ENCODE data around the gene HDAC8.

The HDAC8 gene

GRCh38 chrX:72479324-72480274, 93.0 kb downstream of the HDAC8 start:
- DNase-seq (ENCODE audit: low read depth), result no peak
- TF ChIP-seq CTCF (conservative IDR thresholded peaks at IDR 0.05; ENCODE audit: low read depth, low read length), result no peak
- no peak overlapping the region for H3K4me3 ChIP-seq (ENCODE audit: low read depth, low read length)

DNA sequence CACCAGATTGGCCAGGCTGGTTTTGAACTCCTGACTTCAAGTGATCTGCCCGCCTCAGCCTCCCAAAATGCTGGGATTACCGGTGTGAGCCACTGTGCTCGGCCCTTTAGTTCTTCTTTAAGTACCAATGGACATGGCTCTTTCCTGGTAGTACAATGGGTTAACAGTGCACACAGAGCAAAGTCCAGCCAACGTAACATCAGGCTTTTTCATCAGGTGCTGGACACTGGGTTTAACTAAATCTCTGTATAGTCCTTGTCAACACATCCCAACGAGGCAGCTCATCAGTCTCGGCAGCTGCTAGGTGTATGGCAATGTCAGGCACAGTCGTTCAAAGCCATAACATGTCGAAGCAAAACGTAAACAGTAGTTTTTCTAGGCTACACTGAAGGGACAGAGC, 93.8 kb downstream of the HDAC8 start:
- no peak overlapping the region for H3K4me3 ChIP-seq (ENCODE audit: low read depth, low read length)
- no peak for TF ChIP-seq CTCF (conservative IDR thresholded peaks at IDR 0.05; ENCODE audit: low read depth, low read length)
- no peak for DNase-seq (ENCODE audit: low read depth)

GRCh38 chrX:72478351-72478750, 94.3 kb downstream of the HDAC8 start:
- no peak for DNase-seq (ENCODE audit: low read depth)
- no peak for TF ChIP-seq CTCF (conservative IDR thresholded peaks at IDR 0.05; ENCODE audit: low read depth, low read length)
- H3K4me3 ChIP-seq (ENCODE audit: low read depth, low read length), result no peak overlapping the region

DNA sequence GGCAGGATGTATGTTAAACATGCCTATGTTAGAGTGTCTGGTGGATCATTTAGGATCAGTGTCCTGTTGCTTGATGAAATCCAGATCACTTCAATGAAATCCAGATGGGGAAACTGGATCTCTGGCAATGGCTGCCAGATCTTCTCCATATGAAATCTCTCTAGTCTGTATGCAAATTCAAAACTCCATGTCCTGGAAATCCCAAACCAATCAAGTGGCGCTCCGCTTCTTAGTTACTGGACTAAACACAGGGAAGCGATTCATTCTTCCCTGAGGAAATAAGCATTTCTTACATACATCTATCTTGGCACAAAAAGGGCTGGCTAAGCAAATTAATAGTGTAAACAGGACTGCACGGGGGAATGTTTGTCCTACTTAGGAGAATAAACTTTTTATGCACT, 94.9 kb downstream of the HDAC8 start:
- TF ChIP-seq CTCF (conservative IDR thresholded peaks at IDR 0.05; ENCODE audit: low read depth, low read length), result no peak
- no peak for DNase-seq (ENCODE audit: low read depth)
- H3K4me3 ChIP-seq (ENCODE audit: low read depth, low read length), result no peak overlapping the region

DNA sequence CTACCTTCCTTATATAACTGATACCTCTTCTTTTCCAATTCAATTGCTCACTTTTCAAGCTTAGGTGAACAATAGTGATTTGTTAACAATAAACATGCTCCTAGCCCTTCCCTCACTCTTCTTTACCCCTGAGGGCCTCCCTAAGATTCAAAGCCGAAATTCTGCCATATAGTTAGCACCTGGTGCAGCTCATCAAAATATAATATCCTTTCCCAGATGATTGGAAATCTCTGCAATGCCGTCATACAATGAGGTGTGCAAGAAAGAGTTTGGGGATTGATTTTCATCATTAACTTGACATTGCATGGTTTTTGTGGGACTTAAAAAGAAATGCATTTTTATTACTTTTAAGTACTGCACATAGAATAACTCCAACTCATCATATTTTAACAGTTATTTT, 95.3 kb downstream of the HDAC8 start:
- TF ChIP-seq CTCF (conservative IDR thresholded peaks at IDR 0.05; ENCODE audit: low read depth, low read length), result no peak
- no peak overlapping the region for H3K4me3 ChIP-seq (ENCODE audit: low read depth, low read length)
- DNase-seq (ENCODE audit: low read depth), result no peak

DNA sequence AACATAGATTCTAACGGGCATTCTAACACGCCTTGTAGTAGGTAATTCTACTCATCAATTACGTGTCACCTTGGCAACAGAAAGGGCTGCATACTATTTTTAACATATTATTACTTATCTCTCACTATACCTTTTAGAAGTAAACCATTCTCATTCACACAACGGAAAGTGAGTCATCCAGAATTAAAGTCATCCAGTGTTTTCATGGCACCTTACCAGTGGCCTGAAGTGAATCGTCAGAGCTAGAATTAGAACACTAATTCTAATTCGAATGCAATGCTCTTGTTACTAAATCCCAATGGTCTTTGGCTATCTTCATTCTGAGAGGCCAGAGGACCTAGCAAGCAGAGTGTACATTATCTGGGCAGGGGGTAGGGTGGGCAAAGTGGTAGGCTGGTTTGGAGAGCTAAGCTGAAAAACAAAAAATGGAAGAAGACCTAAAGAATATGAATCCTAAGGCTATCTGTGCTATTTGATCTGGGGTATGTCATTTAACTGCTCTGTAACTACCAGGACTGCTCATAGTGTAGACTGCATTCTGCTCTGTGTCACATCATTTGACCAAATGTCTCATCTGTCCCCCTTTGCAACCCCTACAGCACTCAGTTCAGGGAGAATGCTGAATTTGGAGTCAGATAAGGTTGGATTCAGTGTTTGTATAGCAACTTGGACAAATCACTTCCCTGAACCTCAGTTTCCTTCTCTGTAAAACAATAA, 96.5 kb downstream of the HDAC8 start:
- DNase-seq (ENCODE audit: low read depth), result no peak

More for the DNA sequence above, 96.5 kb downstream of the HDAC8 start:
- no peak for TF ChIP-seq CTCF (conservative IDR thresholded peaks at IDR 0.05; ENCODE audit: low read depth, low read length)
- no peak overlapping the region for H3K4me3 ChIP-seq (ENCODE audit: low read depth, low read length)

All from choroid plexus epithelial cell (primary cell).